Measurements from ENCODE around the gene PHKB.

PHKB gene

DNA sequence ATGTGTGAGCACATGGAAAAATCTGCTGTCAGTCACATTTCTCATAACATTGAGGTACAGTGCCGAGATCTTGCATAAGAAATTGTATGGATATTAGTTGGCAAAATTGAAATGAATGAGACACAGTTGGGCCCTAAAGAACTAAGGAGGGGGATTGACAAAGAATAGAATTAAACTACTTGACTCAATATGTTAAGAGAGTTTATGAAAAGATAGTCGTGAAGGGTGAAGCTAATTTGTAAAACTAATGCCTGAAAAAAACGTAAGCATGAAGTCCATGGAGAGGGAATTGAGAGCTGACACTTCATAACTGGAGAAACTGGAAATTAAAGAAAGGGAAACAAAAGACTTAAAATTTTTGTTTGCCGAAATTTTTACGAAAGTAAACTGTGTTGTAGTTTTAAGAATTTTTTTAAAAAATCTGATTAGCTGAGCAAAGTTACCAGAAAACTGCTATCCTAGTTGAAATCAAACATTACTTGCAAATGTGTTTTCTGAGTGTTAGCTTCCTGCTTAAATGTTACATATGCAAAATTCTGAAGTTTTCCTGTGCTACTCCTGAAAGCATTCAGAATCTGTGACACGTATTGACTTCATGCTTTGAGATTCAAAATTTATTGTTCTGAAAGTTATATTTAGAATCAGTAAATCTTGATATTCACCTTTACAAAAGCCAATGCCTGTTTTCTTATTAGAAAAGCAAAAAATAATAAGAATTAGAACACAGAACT lies 239.9 kb downstream of the PHKB start:
- Histone ChIP-seq H3K4me2 (ENCODE audit: low read length) (no peak overlapping the region), H3K4me3 (ENCODE audit: low read length) (no peak overlapping the region), H3K9me3 (replicated peaks; ENCODE audit: low read length) (no peaks in the 10 kb centered on the region), H3K36me3 (ENCODE audit: insufficient read depth, low read length) (peaks cover 16% of the 10 kb centered on the region), H3K27me3 (ENCODE audit: control insufficient read depth, insufficient read depth, low read length) (no peaks in the 10 kb centered on the region), H3K9ac (ENCODE audit: low read depth, low read length) (no peak overlapping the region), H3K4me1 (ENCODE audit: control insufficient read depth, insufficient read depth, low read length) (no peaks in the 10 kb centered on the region)

DNA sequence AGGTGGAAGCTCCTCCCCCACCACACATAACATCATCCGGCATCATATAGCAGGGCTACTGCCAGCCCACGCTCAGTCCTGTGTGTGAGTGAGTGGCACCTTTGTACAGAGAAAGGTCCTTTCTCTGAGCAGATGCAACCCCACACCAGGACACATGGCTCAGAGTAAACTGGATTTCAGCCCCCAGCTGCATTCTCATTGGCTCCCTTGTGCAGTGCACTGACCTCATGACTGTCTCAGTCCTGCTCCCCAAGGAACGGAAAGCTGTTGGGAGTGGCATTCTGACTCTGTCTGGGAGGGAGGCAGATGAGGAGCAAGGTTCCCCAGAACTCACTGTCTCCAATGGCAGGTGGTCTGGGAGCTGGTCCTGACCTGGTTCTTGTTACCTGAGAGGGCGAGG lies 244.1 kb downstream of the PHKB start:
- Histone ChIP-seq H3K4me3 (ENCODE audit: low read length) (no peak overlapping the region), H3K9me3 (replicated peaks; ENCODE audit: low read length) (no peaks in the 10 kb centered on the region), H3K27me3 (ENCODE audit: control insufficient read depth, insufficient read depth, low read length) (no peaks in the 10 kb centered on the region), H3K9ac (ENCODE audit: low read depth, low read length) (no peak overlapping the region), H3K4me1 (ENCODE audit: control insufficient read depth, insufficient read depth, low read length) (no peaks in the 10 kb centered on the region), H3K36me3 (ENCODE audit: insufficient read depth, low read length) (no peaks in the 10 kb centered on the region), H3K4me2 (ENCODE audit: low read length) (no peak overlapping the region)

GRCh38 chr16:47711809-47712208 lies 250.7 kb downstream of the PHKB start:
- Histone ChIP-seq H3K4me2 (ENCODE audit: low read length) (no peak overlapping the region), H3K4me3 (ENCODE audit: low read length) (no peak overlapping the region)

GRCh38 chr16:47712276-47713224 lies 251.4 kb downstream of the PHKB start:
- Histone ChIP-seq H3K9ac (ENCODE audit: low read depth, low read length) (no peak overlapping the region), H3K9me3 (replicated peaks; ENCODE audit: low read length) (no peaks in the 10 kb centered on the region), H3K4me2 (ENCODE audit: low read length) (no peak overlapping the region)

More at GRCh38 chr16:47711809-47712208, 250.7 kb downstream of the PHKB start:
- Histone ChIP-seq H3K27me3 (ENCODE audit: control insufficient read depth, insufficient read depth, low read length) (no peaks in the 10 kb centered on the region), H3K9ac (ENCODE audit: low read depth, low read length) (no peak overlapping the region), H3K9me3 (replicated peaks; ENCODE audit: low read length) (no peaks in the 10 kb centered on the region), H3K36me3 (ENCODE audit: insufficient read depth, low read length) (no peaks in the 10 kb centered on the region), H3K4me1 (ENCODE audit: control insufficient read depth, insufficient read depth, low read length) (peaks cover 13% of the 10 kb centered on the region)

GRCh38 chr16:47713225-47713595 lies 252.1 kb downstream of the PHKB start:
- no peaks in the 10 kb centered on the region for H3K36me3 ChIP-seq (ENCODE audit: insufficient read depth, low read length)
- H3K9ac ChIP-seq (ENCODE audit: low read depth, low read length) = no peak overlapping the region
- peaks cover 13% of the 10 kb centered on the region for H3K4me1 ChIP-seq (ENCODE audit: control insufficient read depth, insufficient read depth, low read length)
- H3K9me3 ChIP-seq (replicated peaks; ENCODE audit: low read length) = no peaks in the 10 kb centered on the region
- H3K27me3 ChIP-seq (ENCODE audit: control insufficient read depth, insufficient read depth, low read length) = no peaks in the 10 kb centered on the region
- H3K4me3 ChIP-seq (ENCODE audit: low read length) = no peak overlapping the region
- H3K4me2 ChIP-seq (ENCODE audit: low read length) = no peak overlapping the region

More at GRCh38 chr16:47712276-47713224, 251.4 kb downstream of the PHKB start:
- Histone ChIP-seq H3K27me3 (ENCODE audit: control insufficient read depth, insufficient read depth, low read length) (no peaks in the 10 kb centered on the region), H3K36me3 (ENCODE audit: insufficient read depth, low read length) (no peaks in the 10 kb centered on the region), H3K4me3 (ENCODE audit: low read length) (no peak overlapping the region), H3K4me1 (ENCODE audit: control insufficient read depth, insufficient read depth, low read length) (peaks cover 13% of the 10 kb centered on the region)

DNA sequence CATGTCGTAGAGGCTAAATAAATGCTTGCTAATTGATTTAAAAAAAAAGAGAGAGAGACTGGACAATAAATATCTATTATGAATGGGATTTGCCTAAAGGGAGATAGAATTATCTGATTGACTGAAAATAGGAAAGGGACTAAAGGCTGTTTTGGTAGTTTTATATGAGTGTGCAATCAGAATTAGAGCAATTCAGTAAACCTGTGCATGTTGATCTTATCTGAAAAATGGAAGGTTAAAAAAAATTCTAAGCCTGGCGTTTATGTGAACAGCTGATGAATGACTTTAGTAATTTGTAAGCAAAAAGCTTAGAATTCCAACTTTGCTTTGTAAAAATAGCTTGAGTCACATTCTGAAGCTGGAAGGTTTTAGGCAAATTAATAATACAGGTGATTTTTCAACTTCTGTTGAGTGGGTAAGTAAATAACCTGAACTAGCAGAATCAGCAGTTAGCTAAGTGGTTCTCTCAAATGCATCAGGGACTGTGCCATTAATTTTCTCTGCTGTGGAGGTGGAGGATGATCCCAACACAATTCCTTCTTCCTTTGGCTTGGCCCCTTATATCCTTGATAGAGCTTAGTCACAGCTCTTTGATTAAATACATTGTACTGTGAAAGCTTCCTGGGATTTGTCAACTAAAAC lies 254.4 kb downstream of the PHKB start:
- Histone ChIP-seq H3K9ac (ENCODE audit: low read depth, low read length) (no peak overlapping the region), H3K4me1 (ENCODE audit: control insufficient read depth, insufficient read depth, low read length) (peaks cover 13% of the 10 kb centered on the region), H3K9me3 (replicated peaks; ENCODE audit: low read length) (no peaks in the 10 kb centered on the region), H3K36me3 (ENCODE audit: insufficient read depth, low read length) (no peaks in the 10 kb centered on the region), H3K27me3 (ENCODE audit: control insufficient read depth, insufficient read depth, low read length) (no peaks in the 10 kb centered on the region), H3K4me3 (ENCODE audit: low read length) (no peak overlapping the region), H3K4me2 (ENCODE audit: low read length) (no peak overlapping the region)

DNA sequence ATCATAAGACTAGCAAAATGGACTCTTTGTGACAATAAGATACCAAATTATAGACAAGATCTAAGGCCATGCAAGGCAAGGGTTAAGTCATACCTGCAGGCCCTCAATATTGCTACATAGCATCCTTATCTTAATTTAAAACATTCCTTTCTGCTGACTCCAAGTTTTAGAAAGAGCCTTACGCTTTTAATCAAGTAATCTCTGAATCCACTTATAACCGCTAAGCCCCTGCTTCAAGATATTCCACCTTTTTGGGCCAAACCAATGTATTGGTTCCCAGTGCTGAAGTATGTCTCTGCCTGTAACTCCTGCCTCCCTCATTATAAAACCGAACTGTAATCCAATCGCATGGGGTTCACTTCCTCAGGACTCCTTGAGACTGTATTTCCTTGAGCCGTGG lies 255.4 kb downstream of the PHKB start:
- Histone ChIP-seq H3K4me3 (ENCODE audit: low read length) (no peak overlapping the region), H3K4me2 (ENCODE audit: low read length) (no peak overlapping the region), H3K4me1 (ENCODE audit: control insufficient read depth, insufficient read depth, low read length) (peaks cover 13% of the 10 kb centered on the region), H3K27me3 (ENCODE audit: control insufficient read depth, insufficient read depth, low read length) (no peaks in the 10 kb centered on the region), H3K9me3 (replicated peaks; ENCODE audit: low read length) (no peaks in the 10 kb centered on the region), H3K9ac (ENCODE audit: low read depth, low read length) (no peak overlapping the region), H3K36me3 (ENCODE audit: insufficient read depth, low read length) (no peaks in the 10 kb centered on the region)

- Histone ChIP-seq H3K4me1 (ENCODE audit: control insufficient read depth, insufficient read depth, low read length) (no peaks in the 10 kb centered on the region), H3K4me3 (ENCODE audit: low read length) (no peak overlapping the region), H3K9ac (ENCODE audit: low read depth, low read length) (no peak overlapping the region), H3K9me3 (replicated peaks; ENCODE audit: low read length) (no peaks in the 10 kb centered on the region), H3K27me3 (ENCODE audit: control insufficient read depth, insufficient read depth, low read length) (no peaks in the 10 kb centered on the region), H3K36me3 (ENCODE audit: insufficient read depth, low read length) (no peaks in the 10 kb centered on the region), H3K4me2 (ENCODE audit: low read length) (no peak overlapping the region)
Measured at GRCh38 chr16:47719713-47720112, 258.6 kb downstream of the PHKB start.

DNA sequence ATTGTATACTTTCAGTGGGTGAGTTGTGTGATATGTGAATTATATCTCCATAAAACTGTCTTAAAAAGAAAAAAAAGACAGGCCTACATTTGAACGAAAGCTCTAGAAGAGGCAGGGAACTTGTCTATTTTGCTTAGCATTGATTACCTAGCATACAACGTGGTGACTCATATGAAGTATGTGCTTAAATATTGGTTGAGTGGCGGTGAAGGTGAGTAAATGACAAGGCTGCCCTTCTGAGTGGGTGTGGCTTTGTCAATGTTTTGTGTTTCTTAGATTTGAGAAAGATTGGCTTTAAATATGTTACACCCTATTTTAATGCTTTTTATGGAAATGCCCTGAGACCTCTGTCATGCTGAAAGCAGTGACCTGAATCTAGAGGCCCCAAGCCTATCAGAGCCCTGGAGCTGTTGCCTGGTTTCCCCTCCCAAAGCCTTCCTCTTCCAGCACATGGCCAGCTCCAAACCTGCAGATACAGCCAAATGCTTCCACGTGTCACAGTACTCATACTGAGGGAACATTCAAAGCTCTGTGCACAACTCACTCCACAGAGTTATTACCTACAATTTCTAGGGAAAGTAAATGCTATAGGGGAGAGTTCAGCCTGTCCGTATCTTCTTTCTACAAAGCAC lies 260.0 kb downstream of the PHKB start:
- Histone ChIP-seq H3K36me3 (ENCODE audit: insufficient read depth, low read length) (no peaks in the 10 kb centered on the region), H3K9ac (ENCODE audit: low read depth, low read length) (no peak overlapping the region), H3K4me2 (ENCODE audit: low read length) (no peak overlapping the region), H3K9me3 (replicated peaks; ENCODE audit: low read length) (no peaks in the 10 kb centered on the region), H3K27me3 (ENCODE audit: control insufficient read depth, insufficient read depth, low read length) (no peaks in the 10 kb centered on the region), H3K4me3 (ENCODE audit: low read length) (no peak overlapping the region), H3K4me1 (ENCODE audit: control insufficient read depth, insufficient read depth, low read length) (no peaks in the 10 kb centered on the region)

- no peaks in the 10 kb centered on the region for H3K4me1 ChIP-seq (ENCODE audit: control insufficient read depth, insufficient read depth, low read length)
- no peaks in the 10 kb centered on the region for H3K36me3 ChIP-seq (ENCODE audit: insufficient read depth, low read length)
Measured at GRCh38 chr16:47722046-47722445, 260.9 kb downstream of the PHKB start.

More at GRCh38 chr16:47722046-47722445, 260.9 kb downstream of the PHKB start:
- Histone ChIP-seq H3K4me3 (ENCODE audit: low read length) (no peak overlapping the region), H3K9me3 (replicated peaks; ENCODE audit: low read length) (no peaks in the 10 kb centered on the region), H3K4me2 (ENCODE audit: low read length) (no peak overlapping the region), H3K9ac (ENCODE audit: low read depth, low read length) (no peak overlapping the region), H3K27me3 (ENCODE audit: control insufficient read depth, insufficient read depth, low read length) (no peaks in the 10 kb centered on the region)

All from skeletal muscle satellite cell (primary cell).